ENCODE data around the gene TUBB6.

Gene TUBB6

GRCh38 chr18:12333506-12334290, 25.7 kb downstream of the TUBB6 start:
- no peak for DNase-seq (ENCODE audit: low read depth)
- TF ChIP-seq CTCF (IDR thresholded peaks at IDR 0.05; ENCODE audit: low read depth, low read length, missing control alignments): no peak
- H3K4me3 ChIP-seq (ENCODE audit: low read depth, low read length): no peak overlapping the region

GRCh38 chr18:12334366-12334808, 26.3 kb downstream of the TUBB6 start:
- H3K4me3 ChIP-seq (ENCODE audit: low read depth, low read length): no peak overlapping the region
- no peak for DNase-seq (ENCODE audit: low read depth)
- TF ChIP-seq CTCF (IDR thresholded peaks at IDR 0.05; ENCODE audit: low read depth, low read length, missing control alignments): no peak

- DNase-seq (ENCODE audit: low read depth): no peak
- H3K4me3 ChIP-seq (ENCODE audit: low read depth, low read length): no peak overlapping the region
- TF ChIP-seq CTCF (IDR thresholded peaks at IDR 0.05; ENCODE audit: low read depth, low read length, missing control alignments): no peak
These were observed 26.8 kb downstream of the TUBB6 start for GRCh38 chr18:12334863-12335262.

GRCh38 chr18:12335503-12335902, 27.5 kb downstream of the TUBB6 start:
- DNase-seq (ENCODE audit: low read depth): no peak
- TF ChIP-seq CTCF (IDR thresholded peaks at IDR 0.05; ENCODE audit: low read depth, low read length, missing control alignments): no peak
- H3K4me3 ChIP-seq (ENCODE audit: low read depth, low read length): no peak overlapping the region

- H3K4me3 ChIP-seq (ENCODE audit: low read depth, low read length): no peak overlapping the region
- no peak for DNase-seq (ENCODE audit: low read depth)
- no peak for TF ChIP-seq CTCF (IDR thresholded peaks at IDR 0.05; ENCODE audit: low read depth, low read length, missing control alignments)
These were observed 28.2 kb downstream of the TUBB6 start for GRCh38 chr18:12336171-12336613.

- H3K4me3 ChIP-seq (ENCODE audit: low read depth, low read length): no peak overlapping the region
- no peak for DNase-seq (ENCODE audit: low read depth)
- TF ChIP-seq CTCF (IDR thresholded peaks at IDR 0.05; ENCODE audit: low read depth, low read length, missing control alignments): no peak
These were observed 28.8 kb downstream of the TUBB6 start for GRCh38 chr18:12336887-12337286.

- DNase-seq (ENCODE audit: low read depth): no peak
- no peak overlapping the region for H3K4me3 ChIP-seq (ENCODE audit: low read depth, low read length)
- no peak for TF ChIP-seq CTCF (IDR thresholded peaks at IDR 0.05; ENCODE audit: low read depth, low read length, missing control alignments)
These were observed 30.3 kb downstream of the TUBB6 start for GRCh38 chr18:12338382-12338781.

Measured in GM12864 (cell line).